ENCODE data around the gene CYP2A7.
A peak's percentile ranks its signal among the peaks of the same experiment; 100 is the strongest.

Gene CYP2A7

GRCh38 chr19:40893112-40893511 lies 11.1 kb upstream of the CYP2A7 start:
- Histone ChIP-seq H3K36me3 (ENCODE audit: control insufficient read depth in 2 of 2, insufficient read depth in 1 of 2, low read length in 2 of 2) (no peaks in the 10 kb centered on the region; a peak in 1 of 3 replicates), H3K4me1 (ENCODE audit: control insufficient read depth, insufficient read depth, low read length) (peaks cover 7% of the 10 kb centered on the region), H3K9me3 (ENCODE audit: control insufficient read depth, insufficient read depth, low read depth, low read length) (no peaks in the 10 kb centered on the region), H3K4me3 (ENCODE audit: low read depth, low read length) (no peak overlapping the region), H3K27ac (ENCODE audit: extremely low read depth, low read depth, low read length) (no peak overlapping the region)
- ChIA-PET CTCF (interaction anchor here (1.1 to 1.4 kb wide), 3 partner anchors 74 to 86 kb away, joined by 3 to 6 read pairs (median 3); no protein-coding TSS in a partner anchor), POLR2A (no interaction called here)
- no peak for TF ChIP-seq ZNF23 (tag by site-specific recombination; IDR thresholded peaks at IDR 0.05; ENCODE audit: borderline replicate concordance)
- TF ChIP-seq SP2 (tag by site-specific recombination; IDR thresholded peaks at IDR 0.05) = no peak
- TF ChIP-seq ZNF138 (tag by site-specific recombination; IDR thresholded peaks at IDR 0.05; ENCODE audit: borderline replicate concordance) = no peak
- TF ChIP-seq KLF17 (tag by site-specific recombination; IDR thresholded peaks at IDR 0.05) = no peak
- no peak for TF ChIP-seq ZNF18 (tag by site-specific recombination; IDR thresholded peaks at IDR 0.05)
- TF ChIP-seq ZNF366 (tag by site-specific recombination; conservative IDR thresholded peaks at IDR 0.05) = peak; percentile 88

GRCh38 chr19:40889366-40889765 lies 7.3 kb upstream of the CYP2A7 start:
- CTCF ChIA-PET = interaction anchor here (0.5 kb wide), 1 partner anchor 316 kb away, joined by 3 read pairs; no protein-coding TSS in a partner anchor

GRCh38 chr19:40888191-40888590 lies 6.2 kb upstream of the CYP2A7 start:
- H3K4me1 ChIP-seq (ENCODE audit: control insufficient read depth, insufficient read depth, low read length) = 0 out of 2 replicates have a peak, but pooled peaks cover 3% of the 10 kb centered on the region
- H3K4me3 ChIP-seq (ENCODE audit: low read depth, low read length) = no peak overlapping the region
- POLR2A ChIA-PET = no interaction called here
- no peaks in the 10 kb centered on the region for H3K9me3 ChIP-seq (ENCODE audit: control insufficient read depth, insufficient read depth, low read depth, low read length)
- no peaks in the 10 kb centered on the region; a peak in 1 of 3 replicates for H3K36me3 ChIP-seq (ENCODE audit: control insufficient read depth in 2 of 2, insufficient read depth in 1 of 2, low read length in 2 of 2)
- CTCF ChIA-PET = interaction anchor here (0.6 kb wide), 2 partner anchors 152 to 235 kb away, joined by 3 read pairs; no protein-coding TSS in a partner anchor
- H3K27ac ChIP-seq (ENCODE audit: extremely low read depth, low read depth, low read length) = no peak overlapping the region
- TF ChIP-seq KLF17 (tag by site-specific recombination; IDR thresholded peaks at IDR 0.05) (no peak), ZNF121 (tag by site-specific recombination; IDR thresholded peaks at IDR 0.05) (peak; percentile 50; the same call in 1 of the 2 replicates)

More at GRCh38 chr19:40889366-40889765, 7.3 kb upstream of the CYP2A7 start:
- no peak overlapping the region for H3K27ac ChIP-seq (ENCODE audit: extremely low read depth, low read depth, low read length)
- no peaks in the 10 kb centered on the region; a peak in 1 of 3 replicates for H3K36me3 ChIP-seq (ENCODE audit: control insufficient read depth in 2 of 2, insufficient read depth in 1 of 2, low read length in 2 of 2)
- H3K4me1 ChIP-seq (ENCODE audit: control insufficient read depth, insufficient read depth, low read length) = 0 out of 2 replicates have a peak, but pooled peaks cover 3% of the 10 kb centered on the region
- no peak for TF ChIP-seq ZBTB49 (tag by site-specific recombination; IDR thresholded peaks at IDR 0.05; ENCODE audit: low read depth)
- no peak for TF ChIP-seq ZNF701 (tag by site-specific recombination; IDR thresholded peaks at IDR 0.05)
- no peak for TF ChIP-seq ZNF501 (tag by site-specific recombination; IDR thresholded peaks at IDR 0.05)
- no peak for TF ChIP-seq ZNF132 (tag by site-specific recombination; IDR thresholded peaks at IDR 0.05; ENCODE audit: borderline replicate concordance)
- no peak for TF ChIP-seq KLF8 (tag by site-specific recombination; IDR thresholded peaks at IDR 0.05)
- TF ChIP-seq ZNF350 (tag by site-specific recombination; IDR thresholded peaks at IDR 0.05) = no peak
- no peak for TF ChIP-seq ZNF19 (tag by site-specific recombination; IDR thresholded peaks at IDR 0.05; ENCODE audit: low read depth)
- no peak overlapping the region for H3K4me3 ChIP-seq (ENCODE audit: low read depth, low read length)
- H3K9me3 ChIP-seq (ENCODE audit: control insufficient read depth, insufficient read depth, low read depth, low read length) = no peaks in the 10 kb centered on the region
- POLR2A ChIA-PET = no interaction called here
